ENCODE data around the gene HTT. TPM values are rescaled to one million over a fixed set of nuclear protein-coding genes. Genes with fewer than 3 reads are reported as not detected.

The HTT gene
- total RNA-seq, 1 experiment from 2014 or later, result 85.4 TPM

DNA sequence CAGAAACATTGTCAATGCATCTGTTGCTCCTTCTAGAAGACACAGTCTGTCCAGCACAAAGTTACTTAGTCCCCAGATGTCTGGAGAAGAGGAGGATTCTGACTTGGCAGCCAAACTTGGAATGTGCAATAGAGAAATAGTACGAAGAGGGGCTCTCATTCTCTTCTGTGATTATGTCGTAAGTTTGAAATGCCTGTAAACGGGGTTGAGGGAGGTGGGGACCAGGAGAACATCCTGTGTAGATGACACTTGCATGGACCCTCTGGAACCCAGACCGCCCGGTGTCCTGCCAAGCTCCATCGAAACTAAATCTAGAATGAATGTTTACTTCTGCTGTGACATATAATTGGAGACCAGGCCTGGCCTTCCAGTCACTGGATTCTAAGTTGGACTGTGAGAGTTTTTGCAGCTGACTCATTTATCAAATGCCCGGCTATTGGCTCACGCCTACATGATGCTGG, 129.5 kb downstream of the HTT start (continued):
- TF ChIP-seq, protein P1, sequence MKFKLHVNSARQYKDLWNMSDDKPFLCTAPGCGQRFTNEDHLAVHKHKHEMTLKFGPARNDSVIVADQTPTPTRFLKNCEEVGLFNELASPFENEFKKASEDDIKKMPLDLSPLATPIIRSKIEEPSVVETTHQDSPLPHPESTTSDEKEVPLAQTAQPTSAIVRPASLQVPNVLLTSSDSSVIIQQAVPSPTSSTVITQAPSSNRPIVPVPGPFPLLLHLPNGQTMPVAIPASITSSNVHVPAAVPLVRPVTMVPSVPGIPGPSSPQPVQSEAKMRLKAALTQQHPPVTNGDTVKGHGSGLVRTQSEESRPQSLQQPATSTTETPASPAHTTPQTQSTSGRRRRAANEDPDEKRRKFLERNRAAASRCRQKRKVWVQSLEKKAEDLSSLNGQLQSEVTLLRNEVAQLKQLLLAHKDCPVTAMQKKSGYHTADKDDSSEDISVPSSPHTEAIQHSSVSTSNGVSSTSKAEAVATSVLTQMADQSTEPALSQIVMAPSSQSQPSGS (CRISPR knock-in tag; IDR thresholded peaks at IDR 0.05; ENCODE audit: borderline replicate concordance, low read depth), result no peak
- TF ChIP-seq JUN (CRISPR knock-in tag; IDR thresholded peaks at IDR 0.05) (no peak), TEAD1 (CRISPR knock-in tag; IDR thresholded peaks at IDR 0.05) (no peak), GTF2I (CRISPR knock-in tag; conservative IDR thresholded peaks at IDR 0.05) (no peak)
- TF ChIP-seq, protein P2, sequence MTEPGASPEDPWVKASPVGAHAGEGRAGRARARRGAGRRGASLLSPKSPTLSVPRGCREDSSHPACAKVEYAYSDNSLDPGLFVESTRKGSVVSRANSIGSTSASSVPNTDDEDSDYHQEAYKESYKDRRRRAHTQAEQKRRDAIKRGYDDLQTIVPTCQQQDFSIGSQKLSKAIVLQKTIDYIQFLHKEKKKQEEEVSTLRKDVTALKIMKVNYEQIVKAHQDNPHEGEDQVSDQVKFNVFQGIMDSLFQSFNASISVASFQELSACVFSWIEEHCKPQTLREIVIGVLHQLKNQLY (CRISPR knock-in tag; IDR thresholded peaks at IDR 0.05), result no peak

DNA sequence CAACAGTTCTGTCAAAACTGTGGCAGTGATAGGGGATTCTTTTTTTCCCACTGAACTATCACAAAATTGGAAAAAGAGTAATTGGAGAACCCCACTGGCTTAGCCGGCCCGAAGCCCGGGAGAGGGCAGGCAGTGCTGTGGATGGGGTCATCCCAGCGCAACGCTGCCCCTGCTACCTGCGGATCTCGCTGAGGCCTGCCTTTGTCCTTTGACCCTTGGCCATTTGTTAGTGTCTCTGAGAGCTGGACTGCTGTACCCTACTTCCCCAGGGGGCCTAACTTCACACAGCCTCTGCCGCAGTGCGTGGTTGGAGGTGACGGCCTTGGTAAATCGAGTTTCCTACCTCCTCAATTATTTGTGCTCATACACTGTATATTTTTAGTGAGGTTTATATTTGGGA, 131.5 kb downstream of the HTT start:
- CTCF ChIA-PET, result no interaction called here
- ATAC-seq (no peak), DNase-seq (ENCODE audit: low spot score) (no peak)
- Mint-ChIP-seq H3K4me1 (no peaks in the 10 kb centered on the region), H3K27ac (no peak overlapping the region), H3K4me3 (no peak overlapping the region), H3K9me3 (no peaks in the 10 kb centered on the region), H3K36me3 (peaks cover 42% of the 10 kb centered on the region), H3K27me3 (ENCODE audit: low read depth) (no peaks in the 10 kb centered on the region)
- POLR2A ChIA-PET, result no interaction called here
- TF ChIP-seq FOXK1 (CRISPR knock-in tag; IDR thresholded peaks at IDR 0.05), result no peak
- TF ChIP-seq, protein P3, sequence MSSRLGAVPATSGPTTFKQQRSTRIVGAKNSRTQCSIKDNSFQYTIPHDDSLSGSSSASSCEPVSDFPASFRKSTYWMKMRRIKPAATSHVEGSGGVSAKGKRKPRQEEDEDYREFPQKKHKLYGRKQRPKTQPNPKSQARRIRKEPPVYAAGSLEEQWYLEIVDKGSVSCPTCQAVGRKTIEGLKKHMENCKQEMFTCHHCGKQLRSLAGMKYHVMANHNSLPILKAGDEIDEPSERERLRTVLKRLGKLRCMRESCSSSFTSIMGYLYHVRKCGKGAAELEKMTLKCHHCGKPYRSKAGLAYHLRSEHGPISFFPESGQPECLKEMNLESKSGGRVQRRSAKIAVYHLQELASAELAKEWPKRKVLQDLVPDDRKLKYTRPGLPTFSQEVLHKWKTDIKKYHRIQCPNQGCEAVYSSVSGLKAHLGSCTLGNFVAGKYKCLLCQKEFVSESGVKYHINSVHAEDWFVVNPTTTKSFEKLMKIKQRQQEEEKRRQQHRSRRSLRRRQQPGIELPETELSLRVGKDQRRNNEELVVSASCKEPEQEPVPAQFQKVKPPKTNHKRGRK (CRISPR knock-in tag; IDR thresholded peaks at IDR 0.05; ENCODE audit: borderline replicate concordance), result no peak
- no peak for TF ChIP-seq TCF7 (CRISPR knock-in tag; IDR thresholded peaks at IDR 0.05; ENCODE audit: low read depth)
- TF ChIP-seq RELA (CRISPR knock-in tag; IDR thresholded peaks at IDR 0.05; ENCODE audit: borderline replicate concordance), result no peak
- no peak for TF ChIP-seq FOXP1 (CRISPR knock-in tag; IDR thresholded peaks at IDR 0.05; ENCODE audit: borderline replicate concordance)
- no peak for TF ChIP-seq ZNF232 (CRISPR knock-in tag; IDR thresholded peaks at IDR 0.05)
- TF ChIP-seq, protein P4, sequence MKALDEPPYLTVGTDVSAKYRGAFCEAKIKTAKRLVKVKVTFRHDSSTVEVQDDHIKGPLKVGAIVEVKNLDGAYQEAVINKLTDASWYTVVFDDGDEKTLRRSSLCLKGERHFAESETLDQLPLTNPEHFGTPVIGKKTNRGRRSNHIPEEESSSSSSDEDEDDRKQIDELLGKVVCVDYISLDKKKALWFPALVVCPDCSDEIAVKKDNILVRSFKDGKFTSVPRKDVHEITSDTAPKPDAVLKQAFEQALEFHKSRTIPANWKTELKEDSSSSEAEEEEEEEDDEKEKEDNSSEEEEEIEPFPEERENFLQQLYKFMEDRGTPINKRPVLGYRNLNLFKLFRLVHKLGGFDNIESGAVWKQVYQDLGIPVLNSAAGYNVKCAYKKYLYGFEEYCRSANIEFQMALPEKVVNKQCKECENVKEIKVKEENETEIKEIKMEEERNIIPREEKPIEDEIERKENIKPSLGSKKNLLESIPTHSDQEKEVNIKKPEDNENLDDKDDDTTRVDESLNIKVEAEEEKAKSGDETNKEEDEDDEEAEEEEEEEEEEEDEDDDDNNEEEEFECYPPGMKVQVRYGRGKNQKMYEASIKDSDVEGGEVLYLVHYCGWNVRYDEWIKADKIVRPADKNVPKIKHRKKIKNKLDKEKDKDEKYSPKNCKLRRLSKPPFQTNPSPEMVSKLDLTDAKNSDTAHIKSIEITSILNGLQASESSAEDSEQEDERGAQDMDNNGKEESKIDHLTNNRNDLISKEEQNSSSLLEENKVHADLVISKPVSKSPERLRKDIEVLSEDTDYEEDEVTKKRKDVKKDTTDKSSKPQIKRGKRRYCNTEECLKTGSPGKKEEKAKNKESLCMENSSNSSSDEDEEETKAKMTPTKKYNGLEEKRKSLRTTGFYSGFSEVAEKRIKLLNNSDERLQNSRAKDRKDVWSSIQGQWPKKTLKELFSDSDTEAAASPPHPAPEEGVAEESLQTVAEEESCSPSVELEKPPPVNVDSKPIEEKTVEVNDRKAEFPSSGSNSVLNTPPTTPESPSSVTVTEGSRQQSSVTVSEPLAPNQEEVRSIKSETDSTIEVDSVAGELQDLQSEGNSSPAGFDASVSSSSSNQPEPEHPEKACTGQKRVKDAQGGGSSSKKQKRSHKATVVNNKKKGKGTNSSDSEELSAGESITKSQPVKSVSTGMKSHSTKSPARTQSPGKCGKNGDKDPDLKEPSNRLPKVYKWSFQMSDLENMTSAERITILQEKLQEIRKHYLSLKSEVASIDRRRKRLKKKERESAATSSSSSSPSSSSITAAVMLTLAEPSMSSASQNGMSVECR (CRISPR knock-in tag; IDR thresholded peaks at IDR 0.05; ENCODE audit: borderline replicate concordance), result no peak
- no peak for TF ChIP-seq CBFB (CRISPR knock-in tag; IDR thresholded peaks at IDR 0.05; ENCODE audit: low read depth)
- TF ChIP-seq, protein P5, sequence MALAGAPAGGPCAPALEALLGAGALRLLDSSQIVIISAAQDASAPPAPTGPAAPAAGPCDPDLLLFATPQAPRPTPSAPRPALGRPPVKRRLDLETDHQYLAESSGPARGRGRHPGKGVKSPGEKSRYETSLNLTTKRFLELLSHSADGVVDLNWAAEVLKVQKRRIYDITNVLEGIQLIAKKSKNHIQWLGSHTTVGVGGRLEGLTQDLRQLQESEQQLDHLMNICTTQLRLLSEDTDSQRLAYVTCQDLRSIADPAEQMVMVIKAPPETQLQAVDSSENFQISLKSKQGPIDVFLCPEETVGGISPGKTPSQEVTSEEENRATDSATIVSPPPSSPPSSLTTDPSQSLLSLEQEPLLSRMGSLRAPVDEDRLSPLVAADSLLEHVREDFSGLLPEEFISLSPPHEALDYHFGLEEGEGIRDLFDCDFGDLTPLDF (CRISPR knock-in tag; IDR thresholded peaks at IDR 0.05), result no peak
- TF ChIP-seq TEAD1 (CRISPR knock-in tag; IDR thresholded peaks at IDR 0.05), result no peak
- no peak for TF ChIP-seq ESRRA (CRISPR knock-in tag; IDR thresholded peaks at IDR 0.05; ENCODE audit: borderline replicate concordance)
- no peak for TF ChIP-seq ZNF317 (CRISPR knock-in tag; IDR thresholded peaks at IDR 0.05; ENCODE audit: borderline replicate concordance, low read depth)
- no peak for TF ChIP-seq ETV6 (CRISPR knock-in tag; IDR thresholded peaks at IDR 0.05)
- no peak for TF ChIP-seq CREB1 (CRISPR knock-in tag; IDR thresholded peaks at IDR 0.05)
- TF ChIP-seq, protein P6, sequence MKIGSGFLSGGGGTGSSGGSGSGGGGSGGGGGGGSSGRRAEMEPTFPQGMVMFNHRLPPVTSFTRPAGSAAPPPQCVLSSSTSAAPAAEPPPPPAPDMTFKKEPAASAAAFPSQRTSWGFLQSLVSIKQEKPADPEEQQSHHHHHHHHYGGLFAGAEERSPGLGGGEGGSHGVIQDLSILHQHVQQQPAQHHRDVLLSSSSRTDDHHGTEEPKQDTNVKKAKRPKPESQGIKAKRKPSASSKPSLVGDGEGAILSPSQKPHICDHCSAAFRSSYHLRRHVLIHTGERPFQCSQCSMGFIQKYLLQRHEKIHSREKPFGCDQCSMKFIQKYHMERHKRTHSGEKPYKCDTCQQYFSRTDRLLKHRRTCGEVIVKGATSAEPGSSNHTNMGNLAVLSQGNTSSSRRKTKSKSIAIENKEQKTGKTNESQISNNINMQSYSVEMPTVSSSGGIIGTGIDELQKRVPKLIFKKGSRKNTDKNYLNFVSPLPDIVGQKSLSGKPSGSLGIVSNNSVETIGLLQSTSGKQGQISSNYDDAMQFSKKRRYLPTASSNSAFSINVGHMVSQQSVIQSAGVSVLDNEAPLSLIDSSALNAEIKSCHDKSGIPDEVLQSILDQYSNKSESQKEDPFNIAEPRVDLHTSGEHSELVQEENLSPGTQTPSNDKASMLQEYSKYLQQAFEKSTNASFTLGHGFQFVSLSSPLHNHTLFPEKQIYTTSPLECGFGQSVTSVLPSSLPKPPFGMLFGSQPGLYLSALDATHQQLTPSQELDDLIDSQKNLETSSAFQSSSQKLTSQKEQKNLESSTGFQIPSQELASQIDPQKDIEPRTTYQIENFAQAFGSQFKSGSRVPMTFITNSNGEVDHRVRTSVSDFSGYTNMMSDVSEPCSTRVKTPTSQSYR (CRISPR knock-in tag; IDR thresholded peaks at IDR 0.05), result no peak
- TF ChIP-seq ELF4 (CRISPR knock-in tag; IDR thresholded peaks at IDR 0.05; ENCODE audit: low read depth), result no peak
- TF ChIP-seq, protein P7, sequence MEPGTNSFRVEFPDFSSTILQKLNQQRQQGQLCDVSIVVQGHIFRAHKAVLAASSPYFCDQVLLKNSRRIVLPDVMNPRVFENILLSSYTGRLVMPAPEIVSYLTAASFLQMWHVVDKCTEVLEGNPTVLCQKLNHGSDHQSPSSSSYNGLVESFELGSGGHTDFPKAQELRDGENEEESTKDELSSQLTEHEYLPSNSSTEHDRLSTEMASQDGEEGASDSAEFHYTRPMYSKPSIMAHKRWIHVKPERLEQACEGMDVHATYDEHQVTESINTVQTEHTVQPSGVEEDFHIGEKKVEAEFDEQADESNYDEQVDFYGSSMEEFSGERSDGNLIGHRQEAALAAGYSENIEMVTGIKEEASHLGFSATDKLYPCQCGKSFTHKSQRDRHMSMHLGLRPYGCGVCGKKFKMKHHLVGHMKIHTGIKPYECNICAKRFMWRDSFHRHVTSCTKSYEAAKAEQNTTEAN (CRISPR knock-in tag; IDR thresholded peaks at IDR 0.05), result no peak
- no peak for TF ChIP-seq ZNF423 (CRISPR knock-in tag; IDR thresholded peaks at IDR 0.05)
- no peak for TF ChIP-seq EMX1 (CRISPR knock-in tag; IDR thresholded peaks at IDR 0.05)

Data from WTC11 (cell line).